ENCODE results near the gene LRPAP1.
A peak's percentile ranks its signal among the peaks of the same experiment; 100 is the strongest.
"Not testable (repeated sequence)": the region's sequence is repeated elsewhere in the genome, so short reads cannot be mapped to it uniquely, and the experiment has no call there.

LRPAP1 gene

GRCh38 chr4:3560465-3560864, 28.2 kb upstream of the LRPAP1 start:
- not testable (repeated sequence) for DNase-seq

GRCh38 chr4:3559381-3560290, 27.4 kb upstream of the LRPAP1 start:
- DNase-seq, result not testable (repeated sequence)

GRCh38 chr4:3558514-3558836, 26.3 kb upstream of the LRPAP1 start:
- DNase-seq, result not testable (repeated sequence)

DNA sequence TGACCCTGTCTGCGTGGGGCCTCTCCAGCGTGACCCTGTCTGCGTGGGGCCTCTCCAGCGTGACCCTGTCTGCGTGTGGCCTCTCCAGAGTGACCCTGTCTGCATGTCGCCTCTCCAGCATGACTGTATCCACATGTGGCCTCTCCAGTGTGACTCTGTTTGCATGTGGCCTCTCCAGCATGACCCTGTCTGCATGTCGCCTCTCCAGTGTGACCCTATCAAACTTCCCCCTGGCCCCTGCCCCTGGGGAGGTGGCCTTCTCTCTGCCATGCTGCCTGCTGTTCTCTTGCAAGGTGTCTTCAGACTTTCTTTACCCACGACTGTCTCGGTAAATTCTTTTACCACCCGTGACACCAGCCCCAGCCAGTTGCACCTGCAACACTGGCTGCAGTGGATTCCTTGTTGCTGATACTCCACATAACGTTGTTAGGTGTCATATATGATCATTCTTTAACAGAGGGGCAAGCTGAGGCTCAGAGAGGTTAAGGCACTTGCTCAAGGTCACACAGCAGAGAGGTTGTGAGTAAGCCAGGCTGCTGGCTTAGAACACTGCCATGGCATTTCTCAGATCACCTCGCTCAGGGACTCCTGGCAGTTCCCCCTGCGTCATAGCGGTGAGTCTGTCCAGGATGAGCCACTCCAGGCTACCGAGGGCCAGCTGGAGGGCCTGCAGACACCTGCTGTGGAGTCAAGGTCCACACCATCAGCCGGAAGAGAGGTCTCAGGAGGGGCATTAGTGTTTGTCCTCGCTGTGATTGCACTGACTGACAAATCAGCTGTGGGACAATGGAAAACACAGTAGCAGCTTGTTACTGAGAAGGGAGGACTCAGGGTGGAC, 25.7 kb upstream of the LRPAP1 start:
- not testable (repeated sequence) for DNase-seq

GRCh38 chr4:3557088-3557492, 24.9 kb upstream of the LRPAP1 start:
- DNase-seq, result not testable (repeated sequence)

GRCh38 chr4:3556244-3556867, 24.1 kb upstream of the LRPAP1 start:
- not testable (repeated sequence) for DNase-seq

GRCh38 chr4:3555459-3556070, 23.3 kb upstream of the LRPAP1 start:
- not testable (repeated sequence) for DNase-seq

GRCh38 chr4:3551366-3551765, 19.1 kb upstream of the LRPAP1 start:
- not testable (repeated sequence) for DNase-seq

DNA sequence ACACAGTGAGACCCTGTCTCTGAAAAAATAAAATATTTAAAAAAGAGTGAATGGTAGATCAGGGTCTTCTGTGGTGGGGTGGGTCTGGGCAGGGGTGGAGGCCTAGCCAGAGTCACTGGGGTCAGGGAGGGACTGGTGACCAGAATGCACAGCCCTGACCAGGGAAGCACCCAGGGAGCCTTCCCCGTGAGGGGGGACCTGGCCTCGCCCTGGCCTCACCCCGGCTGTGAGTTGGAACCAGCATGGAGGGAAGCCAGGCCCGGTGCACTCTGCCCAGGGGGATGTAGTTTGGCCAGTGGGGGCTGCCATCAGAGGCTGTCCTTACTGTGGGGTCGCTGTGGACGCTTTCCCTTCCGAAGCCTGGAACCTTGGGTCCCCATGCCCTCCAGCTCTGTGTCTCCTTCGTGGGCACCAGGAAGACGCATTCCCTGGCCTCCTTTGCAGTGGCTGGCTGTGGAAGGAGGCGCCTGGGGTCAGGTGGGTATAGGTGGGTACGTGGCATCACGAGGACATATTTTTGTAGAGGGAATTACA, 18.6 kb upstream of the LRPAP1 start:
- DNase-seq, result not testable (repeated sequence)

- not testable (repeated sequence) for DNase-seq
These were observed 17.8 kb upstream of the LRPAP1 start for GRCh38 chr4:3550041-3550440.

GRCh38 chr4:3549694-3550001, 17.4 kb upstream of the LRPAP1 start:
- DNase-seq, result not testable (repeated sequence)

- not testable (repeated sequence) for DNase-seq
These were observed 16.9 kb upstream of the LRPAP1 start for GRCh38 chr4:3548991-3549693.

GRCh38 chr4:3546721-3547120, 14.5 kb upstream of the LRPAP1 start:
- not testable (repeated sequence) for DNase-seq

DNA sequence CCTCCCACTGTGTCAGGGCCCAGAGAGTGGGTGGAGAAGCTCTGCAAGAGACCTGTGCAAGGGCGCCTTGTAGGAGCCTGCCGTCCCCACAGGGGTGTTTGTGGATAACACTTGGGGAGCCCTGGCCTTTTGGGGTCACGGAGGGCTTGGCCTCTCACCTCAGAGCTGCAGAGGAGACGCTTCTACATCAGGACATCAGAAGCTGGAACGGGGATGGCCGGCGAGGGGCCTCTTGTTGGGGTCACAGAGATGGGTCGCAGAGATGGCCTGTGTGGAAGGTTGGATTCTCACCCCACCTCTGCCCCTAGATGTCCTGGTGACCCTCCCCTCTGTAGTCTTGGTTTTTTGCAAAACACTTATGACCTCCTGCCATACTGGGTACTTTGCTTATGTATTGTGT, 13.1 kb upstream of the LRPAP1 start:
- not testable (repeated sequence) for DNase-seq

GRCh38 chr4:3544259-3545025, 12.2 kb upstream of the LRPAP1 start:
- DNase-seq, result peak; percentile 1 to 37

DNA sequence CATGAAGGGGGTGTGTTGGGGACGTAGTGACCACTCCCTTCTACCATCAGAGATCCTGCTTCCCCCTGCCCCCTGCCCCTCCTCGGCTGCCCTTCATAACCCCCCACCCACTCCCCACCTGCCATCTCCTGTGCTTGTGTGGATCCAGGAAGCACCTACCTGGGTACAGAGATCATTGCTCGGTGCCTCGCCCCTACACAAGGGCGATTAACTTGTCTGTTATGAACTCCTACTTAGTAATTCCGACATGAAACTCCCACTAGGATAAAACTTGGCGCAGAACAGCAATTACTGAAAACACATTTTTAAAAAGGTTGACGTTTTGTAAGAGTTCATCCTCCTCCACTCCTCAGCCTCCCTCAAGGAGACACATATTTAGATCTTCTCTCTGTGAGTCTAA, 11.2 kb upstream of the LRPAP1 start:
- not testable (repeated sequence) for DNase-seq

GRCh38 chr4:3538906-3539305, 6.7 kb upstream of the LRPAP1 start:
- DNase-seq, result not testable (repeated sequence)

DNA sequence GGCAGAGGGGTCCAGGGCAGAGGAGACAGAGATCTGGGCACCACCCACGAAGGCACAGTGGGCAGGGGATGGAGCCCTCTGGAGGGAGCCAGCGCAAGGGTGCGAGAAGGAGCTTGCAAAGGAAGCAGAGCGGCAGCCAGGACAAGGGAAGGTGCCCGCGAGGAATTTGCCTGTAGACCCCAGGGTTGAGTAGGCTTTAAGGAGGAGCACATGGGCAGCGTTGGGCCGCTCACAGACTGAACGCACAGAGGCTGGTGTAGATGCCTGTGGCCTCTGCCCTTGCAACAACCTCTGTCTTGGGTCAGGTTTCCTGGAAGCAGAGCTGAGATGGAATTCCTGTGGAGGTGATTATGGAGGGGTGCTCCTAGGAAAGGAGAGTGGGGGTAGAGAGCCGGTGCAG, 3.6 kb upstream of the LRPAP1 start:
- not testable (repeated sequence) for DNase-seq

GRCh38 chr4:3533423-3533820, 1.2 kb upstream of the LRPAP1 start:
- DNase-seq, result no peak

- no peak for DNase-seq
These were observed 665 bp upstream of the LRPAP1 start for GRCh38 chr4:3532751-3533422.

All from SHP77 (cell line).